ENCODE results near the gene MRTFA.

Gene MRTFA

GRCh38 chr22:40518840-40519239 is 117.7 kb downstream of the MRTFA start:
- TF ChIP-seq, protein P1, sequence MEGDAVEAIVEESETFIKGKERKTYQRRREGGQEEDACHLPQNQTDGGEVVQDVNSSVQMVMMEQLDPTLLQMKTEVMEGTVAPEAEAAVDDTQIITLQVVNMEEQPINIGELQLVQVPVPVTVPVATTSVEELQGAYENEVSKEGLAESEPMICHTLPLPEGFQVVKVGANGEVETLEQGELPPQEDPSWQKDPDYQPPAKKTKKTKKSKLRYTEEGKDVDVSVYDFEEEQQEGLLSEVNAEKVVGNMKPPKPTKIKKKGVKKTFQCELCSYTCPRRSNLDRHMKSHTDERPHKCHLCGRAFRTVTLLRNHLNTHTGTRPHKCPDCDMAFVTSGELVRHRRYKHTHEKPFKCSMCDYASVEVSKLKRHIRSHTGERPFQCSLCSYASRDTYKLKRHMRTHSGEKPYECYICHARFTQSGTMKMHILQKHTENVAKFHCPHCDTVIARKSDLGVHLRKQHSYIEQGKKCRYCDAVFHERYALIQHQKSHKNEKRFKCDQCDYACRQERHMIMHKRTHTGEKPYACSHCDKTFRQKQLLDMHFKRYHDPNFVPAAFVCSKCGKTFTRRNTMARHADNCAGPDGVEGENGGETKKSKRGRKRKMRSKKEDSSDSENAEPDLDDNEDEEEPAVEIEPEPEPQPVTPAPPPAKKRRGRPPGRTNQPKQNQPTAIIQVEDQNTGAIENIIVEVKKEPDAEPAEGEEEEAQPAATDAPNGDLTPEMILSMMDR (IDR thresholded peaks at IDR 0.05; ENCODE audit: insufficient read depth, low read length, poor library complexity, severe bottlenecking): no peak
- TF ChIP-seq EZH2phosphoT487 (conservative IDR thresholded peaks at IDR 0.05; ENCODE audit: low read length): no peak
- no peaks in the 10 kb centered on the region for H4K20me1 ChIP-seq (ENCODE audit: low read depth, low read length)
- no peak overlapping the region for H3K9ac ChIP-seq (ENCODE audit: low read length)
- no peaks in the 10 kb centered on the region for H3F3A ChIP-seq (ENCODE audit: insufficient read depth)
- H3K9me2 ChIP-seq (replicated peaks; ENCODE audit: insufficient read depth, low read length): no peaks in the 10 kb centered on the region
- no peaks in the 10 kb centered on the region for H3K27me3 ChIP-seq (ENCODE audit: low read length)
- H3K36me3 ChIP-seq (ENCODE audit: low read length): peaks cover 4% of the 10 kb centered on the region
- H3K4me3 ChIP-seq (ENCODE audit: insufficient read depth, low read length, poor library complexity, severe bottlenecking): no peak overlapping the region
- H3K79me2 ChIP-seq (ENCODE audit: insufficient read depth, low read length): peaks cover 78% of the 10 kb centered on the region
- no peak overlapping the region for H2AFZ ChIP-seq (ENCODE audit: low read depth, low read length, severe bottlenecking)
- H3K4me2 ChIP-seq (ENCODE audit: low read depth, low read length, poor library complexity, severe bottlenecking): no peak overlapping the region
- no peaks in the 10 kb centered on the region for H3K9me3 ChIP-seq (ENCODE audit: insufficient read depth, low read length)
- H3K27ac ChIP-seq (ENCODE audit: low read depth, low read length): no peak overlapping the region

DNA sequence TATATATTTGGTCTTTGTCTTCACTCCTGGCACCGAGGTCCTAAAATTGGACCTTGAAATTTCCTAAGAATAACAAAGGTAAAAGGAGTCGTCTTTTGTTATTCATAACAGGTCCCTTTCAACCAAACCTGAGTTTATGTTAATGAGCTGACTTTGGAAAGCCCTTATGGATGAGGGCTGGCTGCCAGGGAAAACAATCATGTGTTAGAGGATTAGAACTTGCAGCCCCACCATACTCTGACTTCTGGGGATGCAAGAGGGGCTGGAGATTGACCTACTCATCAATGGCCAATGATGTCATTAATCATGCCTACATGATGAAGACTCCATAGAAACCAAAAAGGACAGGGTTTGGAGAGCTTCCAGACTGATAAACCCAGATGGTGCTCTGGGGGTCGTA is 118.9 kb downstream of the MRTFA start:
- Histone ChIP-seq H3K79me2 (ENCODE audit: insufficient read depth, low read length) (peaks cover 66% of the 10 kb centered on the region), H3K4me3 (ENCODE audit: insufficient read depth, low read length, poor library complexity, severe bottlenecking) (no peak overlapping the region), H2AFZ (ENCODE audit: low read depth, low read length, severe bottlenecking) (no peak overlapping the region), H3K9me2 (replicated peaks; ENCODE audit: insufficient read depth, low read length) (no peaks in the 10 kb centered on the region), H3K36me3 (ENCODE audit: low read length) (no peaks in the 10 kb centered on the region; the same call in 1 of the 2 replicates), H3K4me2 (ENCODE audit: low read depth, low read length, poor library complexity, severe bottlenecking) (no peak overlapping the region), H4K20me1 (ENCODE audit: low read depth, low read length) (no peaks in the 10 kb centered on the region), H3K27me3 (ENCODE audit: low read length) (no peaks in the 10 kb centered on the region), H3K9me3 (ENCODE audit: insufficient read depth, low read length) (no peaks in the 10 kb centered on the region), H3K9ac (ENCODE audit: low read length) (no peak overlapping the region), H3F3A (ENCODE audit: insufficient read depth) (peaks cover 3% of the 10 kb centered on the region; the same call in 1 of the 2 replicates), H3K27ac (ENCODE audit: low read depth, low read length) (no peak overlapping the region)
- no peak for TF ChIP-seq EZH2phosphoT487 (conservative IDR thresholded peaks at IDR 0.05; ENCODE audit: low read length)
- TF ChIP-seq, protein P1 (IDR thresholded peaks at IDR 0.05; ENCODE audit: insufficient read depth, low read length, poor library complexity, severe bottlenecking): no peak

DNA sequence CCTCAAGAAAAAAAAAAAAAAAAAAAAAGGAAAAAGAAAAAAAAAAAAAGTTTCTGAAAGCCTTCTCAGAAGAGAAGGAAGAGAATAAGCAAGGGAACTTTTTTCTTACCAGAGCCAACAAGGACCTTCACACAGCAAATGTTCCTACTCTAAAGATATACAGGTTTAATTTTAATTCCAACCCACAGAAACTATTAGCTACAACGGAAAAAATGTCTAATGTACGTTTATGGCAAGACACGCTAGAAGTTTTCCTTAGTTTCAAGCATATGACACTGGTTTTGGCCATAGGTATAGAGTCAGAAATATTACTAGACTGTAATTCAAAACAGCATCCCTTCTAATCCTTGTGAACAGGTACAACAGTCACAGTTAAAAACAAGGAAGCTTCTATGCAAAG is 120.1 kb downstream of the MRTFA start:
- Histone ChIP-seq H3K36me3 (ENCODE audit: low read length) (no peaks in the 10 kb centered on the region; the same call in 1 of the 2 replicates), H2AFZ (ENCODE audit: low read depth, low read length, severe bottlenecking) (no peak overlapping the region), H3K9me3 (ENCODE audit: insufficient read depth, low read length) (no peaks in the 10 kb centered on the region), H3K27ac (ENCODE audit: low read depth, low read length) (no peak overlapping the region), H3F3A (ENCODE audit: insufficient read depth) (peaks cover 3% of the 10 kb centered on the region; the same call in 1 of the 2 replicates), H3K27me3 (ENCODE audit: low read length) (no peaks in the 10 kb centered on the region), H3K9me2 (replicated peaks; ENCODE audit: insufficient read depth, low read length) (no peaks in the 10 kb centered on the region), H3K9ac (ENCODE audit: low read length) (no peak overlapping the region), H3K4me2 (ENCODE audit: low read depth, low read length, poor library complexity, severe bottlenecking) (no peak overlapping the region), H4K20me1 (ENCODE audit: low read depth, low read length) (no peaks in the 10 kb centered on the region), H3K4me3 (ENCODE audit: insufficient read depth, low read length, poor library complexity, severe bottlenecking) (no peak overlapping the region), H3K79me2 (ENCODE audit: insufficient read depth, low read length) (peaks cover 61% of the 10 kb centered on the region)
- TF ChIP-seq EZH2phosphoT487 (conservative IDR thresholded peaks at IDR 0.05; ENCODE audit: low read length): no peak
- TF ChIP-seq, protein P1 (IDR thresholded peaks at IDR 0.05; ENCODE audit: insufficient read depth, low read length, poor library complexity, severe bottlenecking): no peak

Data from SU-DHL-6 (cell line).